ENCODE data around the gene SPI1.

SPI1 gene

GRCh38 chr11:47407746-47408590 lies 29.6 kb upstream of the SPI1 start, which contains the start of gene SLC39A13:
SLC39A13 (plus strand) TSS chr11:47408590; CDS start chr11:47410095, 1,505 bp downstream.
- peak; percentile 94 for DNase-seq (ENCODE audit: low spot score)

DNA sequence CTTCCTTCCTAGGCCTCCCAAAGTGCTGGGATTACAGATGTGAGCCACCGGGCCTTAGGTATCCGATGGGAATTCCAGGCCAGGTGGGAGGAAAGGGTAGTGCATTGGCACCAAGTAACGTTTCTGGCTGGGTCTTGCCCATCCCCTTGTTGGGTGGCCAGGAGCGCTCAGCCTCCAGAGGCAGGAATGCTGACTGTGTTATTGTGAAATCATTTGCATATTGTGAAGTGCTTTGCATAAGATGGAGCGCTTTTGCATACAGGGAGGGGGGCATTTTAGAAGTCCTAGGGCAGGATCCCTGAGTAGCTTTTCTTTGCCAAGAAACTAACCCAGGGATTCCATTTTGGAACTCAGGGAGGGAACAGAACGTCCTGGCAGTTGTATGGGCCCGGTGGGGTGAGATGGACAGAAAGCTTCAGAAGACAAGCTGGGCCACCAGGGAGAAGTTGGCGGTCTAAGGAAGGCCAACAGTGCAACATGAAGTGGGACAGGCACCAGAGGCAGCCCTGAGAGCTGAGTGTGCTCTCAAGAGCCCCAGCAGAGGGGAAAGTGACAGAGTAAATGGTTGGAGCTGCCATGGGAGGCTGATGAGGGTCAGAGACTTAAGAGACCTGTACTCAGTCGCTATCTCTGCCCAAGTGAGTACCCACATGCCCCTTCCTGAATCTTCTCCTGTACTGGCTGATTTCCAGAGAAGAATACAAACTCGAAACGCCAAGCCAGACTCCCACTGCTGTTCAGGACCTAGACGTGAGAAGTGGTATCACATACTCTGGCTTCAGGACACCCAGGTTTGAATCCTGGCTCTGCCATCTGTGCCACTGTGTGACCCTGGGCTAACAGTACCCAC lies 28.8 kb upstream of the SPI1 start:
- no peak for DNase-seq (ENCODE audit: low spot score)

DNA sequence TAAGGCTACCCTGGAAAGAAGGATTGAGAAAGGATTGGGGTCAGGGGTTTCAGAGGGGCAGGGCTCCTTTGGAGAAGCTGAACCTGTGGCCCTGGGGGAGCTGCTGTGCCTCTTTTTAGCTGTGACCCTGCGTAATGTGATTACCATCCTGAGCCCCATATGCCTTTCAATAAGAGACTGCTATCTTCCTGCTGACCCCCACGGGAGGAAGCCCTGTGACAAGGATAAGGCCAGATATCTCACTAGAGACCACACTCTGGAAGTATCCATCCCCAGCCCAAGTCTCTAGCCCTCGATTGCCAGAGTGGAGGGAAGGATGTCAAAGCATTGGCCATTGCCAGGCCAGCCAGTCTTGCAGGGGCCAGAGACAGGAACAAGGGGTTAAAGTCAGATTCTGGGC lies 25.2 kb upstream of the SPI1 start:
- no peak for DNase-seq (ENCODE audit: low spot score)

DNA sequence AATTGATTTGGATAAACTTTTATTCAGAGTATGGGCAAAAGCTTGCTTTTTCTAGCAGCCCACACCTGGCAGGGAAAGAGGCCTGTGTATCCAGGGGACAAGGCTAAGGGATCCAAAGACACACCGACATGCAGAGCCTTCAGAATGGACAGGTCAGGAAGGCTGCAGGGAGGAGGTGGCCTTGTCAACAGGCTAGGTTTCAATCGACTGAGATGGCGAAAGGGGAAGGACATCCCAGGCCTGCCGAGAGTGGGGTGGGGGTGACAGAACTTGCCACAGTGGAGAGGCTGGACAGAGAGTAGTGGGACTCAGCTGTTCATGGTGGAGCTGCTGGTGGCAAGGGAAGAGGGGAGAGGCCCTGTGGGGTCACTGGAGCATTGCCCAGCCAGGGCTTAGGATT lies 24.8 kb upstream of the SPI1 start:
- DNase-seq (ENCODE audit: low spot score): no peak

DNA sequence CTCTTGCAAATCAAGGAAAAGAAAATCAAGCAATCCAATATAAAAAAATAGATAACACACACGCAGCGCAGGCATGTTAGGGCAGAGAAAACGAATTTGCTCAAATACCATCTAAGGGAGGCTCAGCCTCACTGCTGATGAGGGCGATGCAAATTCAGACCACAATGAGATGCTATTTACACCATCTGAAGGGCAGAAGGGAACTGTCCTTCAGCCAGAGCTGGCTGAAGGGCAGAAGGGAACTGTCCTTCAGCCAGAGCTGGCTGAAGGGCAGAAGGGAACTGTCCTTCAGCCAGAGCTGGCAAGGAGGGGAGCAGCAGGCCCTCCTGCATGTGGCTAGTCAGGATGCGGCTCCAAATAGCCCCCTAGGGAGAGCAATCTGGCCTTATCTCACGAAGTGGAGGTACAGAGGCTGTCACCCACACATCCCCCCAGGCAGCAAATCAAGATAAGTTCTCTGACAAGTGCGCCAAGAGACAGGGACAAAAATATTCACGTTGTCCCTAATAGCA lies 22.5 kb upstream of the SPI1 start:
- DNase-seq (ENCODE audit: low spot score): no peak

- no peak for DNase-seq (ENCODE audit: low spot score)
Measured at GRCh38 chr11:47399860-47400767, 21.8 kb upstream of the SPI1 start.

DNA sequence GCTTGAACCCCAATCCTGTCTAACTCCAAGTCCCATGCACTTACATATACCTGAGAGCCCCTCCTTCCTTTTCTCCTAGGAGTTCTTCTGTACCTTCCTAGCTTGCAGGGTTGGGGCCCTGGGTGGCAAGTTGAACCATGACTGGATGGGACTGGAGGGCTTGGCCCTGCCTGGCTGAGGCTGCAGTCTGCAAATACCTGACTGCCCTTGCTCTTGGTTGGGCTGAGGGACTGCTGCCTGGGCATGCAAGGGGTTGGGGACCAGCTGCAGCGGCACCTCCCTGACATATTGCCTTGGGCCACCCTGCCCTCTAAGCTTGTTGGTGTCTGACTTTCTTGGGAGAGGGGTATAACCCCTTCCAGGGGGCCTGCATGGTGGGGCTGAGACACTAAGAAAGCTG lies 20.2 kb upstream of the SPI1 start:
- no peak for DNase-seq (ENCODE audit: low spot score)

DNA sequence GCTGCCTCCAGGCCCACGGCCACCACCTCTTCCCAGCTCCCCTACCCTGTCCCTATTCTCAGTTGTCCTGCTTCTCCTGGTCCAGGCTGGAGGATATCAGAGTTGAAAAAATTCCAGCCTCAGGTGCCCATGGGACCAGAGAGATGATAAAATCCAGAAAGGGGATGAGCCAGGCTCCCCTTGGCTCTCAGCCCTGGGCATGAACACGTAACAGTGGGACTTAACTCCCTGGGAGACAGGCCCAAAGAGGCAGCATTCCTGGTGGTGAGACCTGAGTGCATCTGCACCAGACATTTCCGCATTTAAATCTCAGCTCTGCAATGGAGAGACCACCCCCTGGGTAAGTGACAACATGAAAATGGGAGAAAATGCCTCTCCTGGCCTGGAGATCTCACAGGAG lies 19.7 kb upstream of the SPI1 start:
- DNase-seq (ENCODE audit: low spot score): no peak

DNA sequence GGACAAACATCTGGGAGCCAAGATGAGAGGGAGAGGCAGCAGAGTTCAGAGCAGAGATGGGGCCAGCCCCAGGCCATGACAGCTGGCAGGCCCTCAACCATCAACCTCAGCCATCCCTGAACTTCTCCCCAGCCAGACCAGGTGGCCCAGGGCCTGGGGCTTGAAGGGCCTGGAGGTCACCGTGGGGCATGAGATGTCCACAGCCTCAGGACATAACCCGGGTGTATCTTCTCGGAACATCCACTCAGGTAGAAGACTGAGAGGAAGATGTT lies 17.6 kb upstream of the SPI1 start:
- no peak for DNase-seq (ENCODE audit: low spot score)

DNA sequence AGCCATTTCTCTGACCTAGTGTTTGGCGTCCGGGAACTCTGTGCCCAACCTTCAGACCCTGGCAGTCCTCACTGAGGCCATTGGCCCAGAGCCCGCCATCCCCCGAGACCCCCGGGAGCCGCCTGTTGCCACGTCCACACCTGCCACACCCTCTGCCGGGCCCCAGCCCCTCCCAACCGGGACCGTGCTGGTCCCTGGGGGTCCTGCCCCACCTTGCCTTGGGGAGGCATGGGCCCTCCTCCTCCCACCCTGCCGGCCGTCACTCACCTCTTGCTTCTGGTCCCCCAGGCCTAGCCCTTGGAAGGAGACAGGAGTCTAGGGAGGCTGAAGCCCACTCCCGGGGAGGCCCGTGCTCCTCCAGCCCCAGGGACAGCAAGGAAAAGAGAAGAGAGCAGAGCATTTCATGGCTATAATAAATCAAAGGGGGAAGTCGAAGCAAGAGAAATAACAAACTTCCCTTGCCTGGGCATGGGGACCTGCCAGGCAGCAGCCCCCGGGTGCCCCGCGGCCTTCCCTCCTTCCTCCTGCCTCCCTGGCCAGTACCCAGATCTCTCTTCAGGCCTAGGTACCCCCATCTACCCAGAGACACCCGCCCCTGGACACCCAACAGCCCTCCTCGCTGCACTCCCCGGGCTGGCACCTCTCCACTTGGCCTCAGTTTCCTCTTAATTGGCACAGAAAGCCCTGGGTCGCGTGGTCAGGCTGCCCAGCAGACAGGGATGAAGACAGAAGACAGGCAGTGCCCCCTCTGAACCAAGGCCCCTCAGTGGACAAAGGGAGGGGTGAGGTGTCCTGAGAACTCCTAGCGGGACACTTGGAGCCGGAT lies 17.1 kb upstream of the SPI1 start:
- no peak for DNase-seq (ENCODE audit: low spot score)

- DNase-seq (ENCODE audit: low spot score): no peak
Measured at GRCh38 chr11:47394322-47395222, 16.2 kb upstream of the SPI1 start.

DNA sequence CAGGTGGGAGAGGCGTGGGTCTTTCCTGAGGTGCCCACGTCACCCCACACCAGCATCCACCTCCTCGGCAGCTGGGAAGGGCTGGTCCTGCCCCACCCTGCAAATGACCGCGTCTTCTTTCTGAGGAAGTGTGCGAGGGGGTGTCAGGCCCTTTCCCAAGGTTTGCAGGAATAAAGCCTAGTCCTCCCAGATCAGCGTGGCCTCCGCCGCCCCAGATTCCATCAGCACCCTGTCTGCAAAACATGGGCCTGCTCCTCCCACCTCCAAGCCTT lies 15.6 kb upstream of the SPI1 start:
- no peak for DNase-seq (ENCODE audit: low spot score)

DNA sequence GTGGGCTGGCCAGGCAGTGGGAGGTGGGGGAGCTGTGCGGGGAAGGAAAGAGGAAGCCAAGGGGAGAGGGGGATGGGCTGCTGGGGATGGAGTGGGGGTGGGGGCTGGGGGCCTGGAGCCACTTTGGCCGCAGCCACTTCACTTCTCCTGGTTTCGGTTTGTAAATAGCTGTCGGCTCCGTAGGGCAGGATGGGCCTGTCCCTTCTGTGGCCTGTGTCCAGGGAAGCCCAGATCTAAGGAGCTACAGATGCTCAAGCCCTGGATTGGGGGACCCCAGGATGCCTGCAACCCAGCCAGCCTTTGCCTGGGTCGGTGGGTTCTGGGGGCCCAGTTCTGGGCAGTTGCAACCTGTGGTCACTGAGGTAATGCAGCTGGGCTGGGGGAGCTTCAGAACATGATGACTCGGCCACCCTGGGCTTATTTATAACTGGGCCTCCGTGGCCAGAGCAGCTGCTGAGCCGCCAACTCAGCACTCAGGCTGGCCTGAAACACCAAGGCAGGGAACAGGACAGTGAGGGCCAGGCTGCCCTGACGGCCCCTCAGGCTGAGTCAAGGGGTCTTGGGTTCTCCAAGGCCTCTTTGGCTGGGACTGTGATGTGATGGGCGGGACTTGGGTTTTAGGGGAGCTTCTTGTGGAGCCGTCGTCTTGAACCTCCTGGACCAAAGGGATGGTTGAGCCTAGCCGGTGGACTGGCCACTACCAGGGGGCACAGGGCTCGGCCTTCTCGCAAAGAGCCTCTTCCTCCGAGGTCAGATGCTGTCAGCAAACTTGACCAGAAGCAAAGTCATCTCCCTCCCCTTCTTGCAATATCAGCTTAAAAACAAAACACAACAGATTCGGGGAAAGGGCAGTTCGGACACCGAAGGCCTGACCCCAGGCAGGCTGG lies 15.1 kb upstream of the SPI1 start:
- no peak for DNase-seq (ENCODE audit: low spot score)

DNA sequence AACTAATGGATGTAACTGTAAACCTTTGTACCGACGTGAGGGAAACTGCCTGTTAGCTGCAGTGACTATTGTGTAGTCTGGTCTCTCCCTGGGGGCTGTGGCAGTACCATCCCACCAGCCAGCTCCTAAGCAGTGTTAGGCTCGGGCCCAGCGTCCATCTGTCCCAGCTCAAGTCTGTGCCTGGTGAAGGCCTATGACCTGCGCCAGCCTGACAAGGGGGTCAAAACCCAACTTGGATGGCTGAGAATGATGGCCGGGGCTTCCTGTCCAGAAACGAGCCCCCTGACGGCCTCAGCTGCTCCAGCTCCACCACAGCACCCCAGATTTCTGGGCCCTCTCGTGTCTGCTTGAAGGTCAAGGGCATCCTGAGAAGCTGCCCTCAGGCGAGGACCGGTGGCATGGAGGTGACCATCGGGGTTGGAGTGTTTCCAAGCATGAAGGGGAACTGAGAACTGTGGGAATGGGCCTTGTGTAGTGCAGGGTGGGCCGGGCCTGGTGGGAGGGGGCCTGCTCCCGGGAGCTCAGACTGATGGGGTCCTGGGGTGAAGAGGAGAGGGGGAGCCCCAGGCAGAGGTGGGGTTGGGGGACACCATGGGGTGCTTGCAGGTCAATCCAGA lies 14.3 kb upstream of the SPI1 start:
- no peak for DNase-seq (ENCODE audit: low spot score)

GRCh38 chr11:47391711-47392432 lies 13.5 kb upstream of the SPI1 start:
- DNase-seq (ENCODE audit: low spot score): no peak

GRCh38 chr11:47391077-47391583 lies 12.8 kb upstream of the SPI1 start:
- no peak for DNase-seq (ENCODE audit: low spot score)

- no peak for DNase-seq (ENCODE audit: low spot score)
Measured at GRCh38 chr11:47390422-47390760, 12.0 kb upstream of the SPI1 start.

All from SK-N-DZ (cell line).